Measurements from ENCODE around the gene B3GALT5. TPM values are rescaled to one million over a fixed set of nuclear protein-coding genes. Genes with fewer than 3 reads are reported as not detected.

The B3GALT5 gene
- total and polyA plus RNA-seq, 10 donors, result 0.02 to 0.34 (median 0.13) TPM; not detected in 1

DNA sequence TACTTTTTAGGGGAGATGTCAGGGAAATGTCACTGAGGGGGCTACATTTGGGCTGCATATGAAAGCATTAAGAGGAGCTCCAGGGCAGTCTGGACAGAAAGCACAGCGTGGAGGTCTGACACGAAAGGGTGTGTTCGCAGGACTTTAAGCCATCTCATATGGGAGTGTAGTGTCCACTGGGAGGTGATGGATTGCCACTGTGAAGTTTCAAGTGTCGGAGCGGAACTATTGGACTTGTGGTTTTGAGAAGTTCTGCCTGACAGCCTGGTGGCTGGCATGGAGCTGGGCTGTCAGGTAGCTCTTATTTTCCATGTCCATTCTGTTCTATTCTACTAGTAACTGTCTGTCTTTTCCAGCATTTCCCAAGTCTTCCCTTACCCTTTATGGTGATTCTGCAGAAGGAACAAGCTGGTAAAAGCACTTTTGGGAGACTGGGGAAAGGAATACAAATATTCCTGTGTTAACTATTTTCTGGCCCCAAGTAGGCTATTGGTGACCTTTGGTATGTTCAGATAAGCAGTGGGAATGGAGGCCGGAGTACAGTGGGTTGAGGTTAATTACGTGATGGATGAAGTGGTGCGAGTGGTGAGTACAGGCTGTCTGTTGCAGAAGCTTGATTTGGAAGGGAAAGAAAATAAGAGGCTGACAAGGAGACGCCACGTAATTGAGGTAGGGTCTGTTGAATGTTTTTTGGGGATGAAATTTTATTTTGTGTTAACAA, 19.3 kb downstream of the B3GALT5 start:
- Histone ChIP-seq H3K4me1 (no peaks in the 10 kb centered on the region), H3K36me3 (no peaks in the 10 kb centered on the region), H3K27ac (no peak overlapping the region), H3K9me3 (no peaks in the 10 kb centered on the region), H3K27me3 (replicated peaks in 1 of 7) (peaks cover 0 to 17% (median 0%) of the 10 kb centered on the region in 7 donors), H3K4me3 (no peak overlapping the region)
- 80 to 84% (median 83%) methylated on average over 10 of the region's 10 CpGs for WGBS, 5 donors
- TF ChIP-seq POLR2A (IDR thresholded peaks at IDR 0.05) (no peak), POLR2AphosphoS5 (IDR thresholded peaks at IDR 0.05) (no peak)
- TF ChIP-seq, protein P1, sequence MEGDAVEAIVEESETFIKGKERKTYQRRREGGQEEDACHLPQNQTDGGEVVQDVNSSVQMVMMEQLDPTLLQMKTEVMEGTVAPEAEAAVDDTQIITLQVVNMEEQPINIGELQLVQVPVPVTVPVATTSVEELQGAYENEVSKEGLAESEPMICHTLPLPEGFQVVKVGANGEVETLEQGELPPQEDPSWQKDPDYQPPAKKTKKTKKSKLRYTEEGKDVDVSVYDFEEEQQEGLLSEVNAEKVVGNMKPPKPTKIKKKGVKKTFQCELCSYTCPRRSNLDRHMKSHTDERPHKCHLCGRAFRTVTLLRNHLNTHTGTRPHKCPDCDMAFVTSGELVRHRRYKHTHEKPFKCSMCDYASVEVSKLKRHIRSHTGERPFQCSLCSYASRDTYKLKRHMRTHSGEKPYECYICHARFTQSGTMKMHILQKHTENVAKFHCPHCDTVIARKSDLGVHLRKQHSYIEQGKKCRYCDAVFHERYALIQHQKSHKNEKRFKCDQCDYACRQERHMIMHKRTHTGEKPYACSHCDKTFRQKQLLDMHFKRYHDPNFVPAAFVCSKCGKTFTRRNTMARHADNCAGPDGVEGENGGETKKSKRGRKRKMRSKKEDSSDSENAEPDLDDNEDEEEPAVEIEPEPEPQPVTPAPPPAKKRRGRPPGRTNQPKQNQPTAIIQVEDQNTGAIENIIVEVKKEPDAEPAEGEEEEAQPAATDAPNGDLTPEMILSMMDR (IDR thresholded peaks at IDR 0.05 in 8 of 11, conservative IDR thresholded peaks at IDR 0.05 in 3 of 11), result no peak
- DNase-seq, result no peak
- intact Hi-C loops (cut with DNase I; ENCODE audit: low total_unique reads), result no loop called here

DNA sequence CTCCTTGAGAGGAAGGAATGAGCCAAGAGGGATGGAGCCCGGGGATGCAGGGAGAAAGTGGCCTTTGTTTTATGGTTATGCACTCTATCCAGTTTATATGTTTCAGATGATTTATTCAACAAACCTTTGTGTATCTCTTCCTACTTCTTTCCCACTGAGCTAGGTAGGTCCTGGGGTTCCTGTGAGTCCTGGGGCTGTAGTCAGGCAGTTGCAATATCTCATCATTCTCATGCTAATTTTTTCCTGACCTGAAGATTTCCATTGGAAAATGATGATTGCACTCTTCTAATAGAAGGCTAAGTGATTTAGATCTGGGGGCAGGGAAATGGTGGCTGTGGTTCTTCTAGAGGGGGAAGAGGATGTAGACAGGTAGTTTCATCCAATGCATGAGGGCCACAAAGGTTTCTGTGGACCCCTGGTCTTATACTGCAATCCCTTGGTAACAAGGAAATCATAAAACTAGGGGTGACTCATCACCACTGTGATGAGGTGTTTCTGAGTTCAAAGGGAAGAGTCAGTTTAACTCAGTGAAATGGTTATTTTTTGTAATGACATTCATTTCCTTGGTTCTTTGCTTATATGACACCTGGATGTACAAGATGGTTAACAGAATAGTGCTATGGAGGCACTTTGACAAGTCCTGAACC, 20.2 kb downstream of the B3GALT5 start:
- peaks cover 0 to under 1% (median 0%) of the 10 kb centered on the region in 6 donors for H3K4me1 ChIP-seq
- peaks cover 0 to 26% (median 0%) of the 10 kb centered on the region in 7 donors for H3K27me3 ChIP-seq (replicated peaks in 1 of 7)
- H3K36me3 ChIP-seq, result no peaks in the 10 kb centered on the region
- H3K27ac ChIP-seq, result no peak overlapping the region
- 77 to 96% (median 90%) methylated on average over 1 of the region's 1 CpG for WGBS, 5 donors
- no peak for TF ChIP-seq POLR2A (IDR thresholded peaks at IDR 0.05)
- TF ChIP-seq POLR2AphosphoS5 (IDR thresholded peaks at IDR 0.05), result no peak
- TF ChIP-seq, protein P1 (IDR thresholded peaks at IDR 0.05 in 8 of 11, conservative IDR thresholded peaks at IDR 0.05 in 3 of 11), result no peak
- no peak overlapping the region for H3K4me3 ChIP-seq
- intact Hi-C loops (cut with DNase I; ENCODE audit: low total_unique reads), result no loop called here
- H3K9me3 ChIP-seq, result no peaks in the 10 kb centered on the region
- no peak for DNase-seq

DNA sequence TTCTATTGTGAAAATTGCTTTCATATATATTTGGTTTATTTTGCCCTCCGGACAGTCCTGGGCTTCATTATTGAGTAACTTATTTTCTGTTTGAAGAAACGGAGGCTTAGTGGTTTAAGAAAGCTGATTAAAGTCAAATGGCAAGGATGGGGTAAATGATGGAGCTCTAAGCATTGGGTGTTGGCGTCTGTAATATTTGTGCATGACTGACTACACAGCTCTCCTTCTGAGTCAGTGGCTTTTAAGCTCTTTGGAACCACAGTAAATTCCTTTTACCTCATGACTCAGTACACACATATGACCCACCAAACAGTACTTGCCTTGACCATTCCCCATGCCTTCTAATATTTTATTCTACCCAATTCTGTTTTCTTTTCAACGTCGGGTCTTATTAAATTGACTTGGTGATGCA, 21.0 kb downstream of the B3GALT5 start:
- Histone ChIP-seq H3K27me3 (replicated peaks in 1 of 7) (peaks cover 0 to 35% (median 0%) of the 10 kb centered on the region in 7 donors), H3K4me1 (peaks cover 0 to 9% (median 0%) of the 10 kb centered on the region in 6 donors), H3K27ac (no peak overlapping the region), H3K9me3 (no peaks in the 10 kb centered on the region), H3K36me3 (no peaks in the 10 kb centered on the region), H3K4me3 (no peak overlapping the region)
- DNase-seq, result no peak
- no peak for TF ChIP-seq POLR2A (IDR thresholded peaks at IDR 0.05)
- TF ChIP-seq, protein P1 (IDR thresholded peaks at IDR 0.05 in 8 of 11, conservative IDR thresholded peaks at IDR 0.05 in 3 of 11), result no peak
- TF ChIP-seq POLR2AphosphoS5 (IDR thresholded peaks at IDR 0.05), result no peak
- intact Hi-C loops (cut with DNase I; ENCODE audit: low total_unique reads), result no loop called here
- 79 to 95% (median 89%) methylated on average over 5 of the region's 5 CpGs for WGBS, 5 donors

DNA sequence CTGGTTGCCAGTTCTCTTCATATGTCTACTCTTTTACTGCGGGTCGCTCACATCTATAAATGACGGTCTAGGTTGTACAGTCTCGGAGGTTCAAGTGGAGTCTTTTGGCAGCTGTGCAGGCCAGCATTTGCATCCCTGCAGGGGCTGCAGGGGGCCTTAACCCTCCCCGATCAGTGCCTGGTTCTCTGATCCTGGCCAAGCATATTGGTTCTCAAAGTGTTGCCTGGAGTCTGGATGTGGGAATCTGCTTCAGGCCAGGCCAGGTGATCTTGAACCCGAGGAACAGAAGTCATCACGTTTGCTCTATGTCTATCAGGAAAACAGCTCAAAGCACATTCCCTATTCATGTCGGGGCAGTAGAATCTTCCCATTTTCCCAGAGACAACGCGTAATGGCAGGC, 21.8 kb downstream of the B3GALT5 start:
- TF ChIP-seq, protein P1 (IDR thresholded peaks at IDR 0.05 in 8 of 11, conservative IDR thresholded peaks at IDR 0.05 in 3 of 11), result no peak
- TF ChIP-seq POLR2A (IDR thresholded peaks at IDR 0.05), result no peak
- no peak for TF ChIP-seq POLR2AphosphoS5 (IDR thresholded peaks at IDR 0.05)
- no peaks in the 10 kb centered on the region for H3K36me3 ChIP-seq
- intact Hi-C loops (cut with DNase I; ENCODE audit: low total_unique reads), result no loop called here
- peaks cover 0 to 37% (median 0%) of the 10 kb centered on the region in 7 donors for H3K27me3 ChIP-seq (replicated peaks in 1 of 7)
- WGBS, 5 donors, result 90 to 93% (median 92%) methylated on average over 10 of the region's 10 CpGs
- no peak for DNase-seq
- no peak overlapping the region for H3K27ac ChIP-seq
- H3K4me3 ChIP-seq, result no peak overlapping the region
- H3K9me3 ChIP-seq, result no peaks in the 10 kb centered on the region
- H3K4me1 ChIP-seq, result peaks cover 0 to 9% (median 0%) of the 10 kb centered on the region in 6 donors

Measured in spleen (tissue), 11 donors.